ENCODE measurements around the gene NPY4R2. TPM values are rescaled to one million over a fixed set of nuclear protein-coding genes. Genes with fewer than 3 reads are reported as not detected.
A peak's percentile ranks its signal among the peaks of the same experiment; 100 is the strongest.
"Not testable (repeated sequence)": the region's sequence is repeated elsewhere in the genome, so short reads cannot be mapped to it uniquely, and the experiment has no call there.

NPY4R2 gene
- total RNA-seq (ENCODE audit: insufficient read depth, low replicate concordance): not detected

- DNase-seq (ENCODE audit: low spot score): not testable (repeated sequence)
Observed at GRCh38 chr10:47918475-47918874, at the start of gene NPY4R2. NPY4R2 (plus strand) TSS chr10:47918662; CDS start chr10:47921988, 3,326 bp downstream.

- DNase-seq (ENCODE audit: low spot score): not testable (repeated sequence)
Observed at GRCh38 chr10:47870887-47871286, 47.6 kb upstream of the NPY4R2 start.

- DNase-seq (ENCODE audit: low spot score): not testable (repeated sequence)
Observed at GRCh38 chr10:47871485-47872180, 46.8 kb upstream of the NPY4R2 start.

- DNase-seq (ENCODE audit: low spot score): not testable (repeated sequence)
Observed at GRCh38 chr10:47872236-47872635, 46.2 kb upstream of the NPY4R2 start.

- not testable (repeated sequence) for DNase-seq (ENCODE audit: low spot score)
Observed at GRCh38 chr10:47884239-47884638, 34.2 kb upstream of the NPY4R2 start.

- not testable (repeated sequence) for DNase-seq (ENCODE audit: low spot score)
Observed at GRCh38 chr10:47884934-47885333, 33.5 kb upstream of the NPY4R2 start.

- not testable (repeated sequence) for DNase-seq (ENCODE audit: low spot score)
Observed at GRCh38 chr10:47886356-47886755, 32.1 kb upstream of the NPY4R2 start.

- not testable (repeated sequence) for DNase-seq (ENCODE audit: low spot score)
Observed at GRCh38 chr10:47886827-47887226, 31.6 kb upstream of the NPY4R2 start.

- DNase-seq (ENCODE audit: low spot score): not testable (repeated sequence)
Observed at GRCh38 chr10:47890737-47891136, 27.7 kb upstream of the NPY4R2 start.

- not testable (repeated sequence) for DNase-seq (ENCODE audit: low spot score)
Observed at GRCh38 chr10:47892494-47893261, 25.8 kb upstream of the NPY4R2 start.

GRCh38 chr10:47894571-47894970 is 23.9 kb upstream of the NPY4R2 start:
- DNase-seq (ENCODE audit: low spot score): peak; percentile 0

- DNase-seq (ENCODE audit: low spot score): not testable (repeated sequence)
Observed at GRCh38 chr10:47897813-47898212, 20.6 kb upstream of the NPY4R2 start.

- DNase-seq (ENCODE audit: low spot score): not testable (repeated sequence)
Observed at GRCh38 chr10:47909333-47909732, 9.1 kb upstream of the NPY4R2 start.

- not testable (repeated sequence) for DNase-seq (ENCODE audit: low spot score)
Observed at GRCh38 chr10:47910486-47910885, 8.0 kb upstream of the NPY4R2 start.

GRCh38 chr10:47914052-47914451 is 4.4 kb upstream of the NPY4R2 start:
- not testable (repeated sequence) for DNase-seq (ENCODE audit: low spot score)

GRCh38 chr10:47915849-47916548 is 2.5 kb upstream of the NPY4R2 start:
- DNase-seq (ENCODE audit: low spot score): not testable (repeated sequence)

- not testable (repeated sequence) for DNase-seq (ENCODE audit: low spot score)
Observed at GRCh38 chr10:47920610-47921009, 2.1 kb downstream of the NPY4R2 start.

GRCh38 chr10:47922503-47922902 is 4.0 kb downstream of the NPY4R2 start:
- DNase-seq (ENCODE audit: low spot score): not testable (repeated sequence)

- not testable (repeated sequence) for DNase-seq (ENCODE audit: low spot score)
Observed at GRCh38 chr10:47924628-47925027, 6.2 kb downstream of the NPY4R2 start.

GRCh38 chr10:47927147-47927916 is 8.9 kb downstream of the NPY4R2 start:
- not testable (repeated sequence) for DNase-seq (ENCODE audit: low spot score)

- DNase-seq (ENCODE audit: low spot score): not testable (repeated sequence)
Observed at GRCh38 chr10:47928225-47928624, 9.8 kb downstream of the NPY4R2 start.
